Measurements from ENCODE around the gene NFYA.

The NFYA gene

DNA sequence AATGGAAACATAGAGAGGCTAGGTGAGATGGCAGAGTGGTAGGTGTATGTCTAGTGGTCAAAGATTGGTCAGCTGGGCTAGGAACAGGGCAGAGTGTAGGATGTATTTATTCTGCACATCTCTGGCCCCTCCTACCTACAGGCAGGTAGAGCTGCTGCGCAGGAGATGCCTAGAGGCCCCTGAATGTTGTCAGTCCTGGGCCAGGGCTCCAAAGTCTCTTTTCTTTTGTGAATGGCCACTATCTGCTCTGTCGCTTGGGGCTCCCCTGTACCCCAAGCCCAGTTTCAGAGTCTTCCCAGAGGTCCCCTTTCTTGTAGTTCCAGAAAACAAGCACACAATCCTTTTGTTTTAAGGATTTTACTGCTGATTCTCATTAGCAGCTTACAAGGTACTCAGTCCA lies 25.5 kb upstream of the NFYA start:
- no peak for DNase-seq (ENCODE audit: low read depth)

DNA sequence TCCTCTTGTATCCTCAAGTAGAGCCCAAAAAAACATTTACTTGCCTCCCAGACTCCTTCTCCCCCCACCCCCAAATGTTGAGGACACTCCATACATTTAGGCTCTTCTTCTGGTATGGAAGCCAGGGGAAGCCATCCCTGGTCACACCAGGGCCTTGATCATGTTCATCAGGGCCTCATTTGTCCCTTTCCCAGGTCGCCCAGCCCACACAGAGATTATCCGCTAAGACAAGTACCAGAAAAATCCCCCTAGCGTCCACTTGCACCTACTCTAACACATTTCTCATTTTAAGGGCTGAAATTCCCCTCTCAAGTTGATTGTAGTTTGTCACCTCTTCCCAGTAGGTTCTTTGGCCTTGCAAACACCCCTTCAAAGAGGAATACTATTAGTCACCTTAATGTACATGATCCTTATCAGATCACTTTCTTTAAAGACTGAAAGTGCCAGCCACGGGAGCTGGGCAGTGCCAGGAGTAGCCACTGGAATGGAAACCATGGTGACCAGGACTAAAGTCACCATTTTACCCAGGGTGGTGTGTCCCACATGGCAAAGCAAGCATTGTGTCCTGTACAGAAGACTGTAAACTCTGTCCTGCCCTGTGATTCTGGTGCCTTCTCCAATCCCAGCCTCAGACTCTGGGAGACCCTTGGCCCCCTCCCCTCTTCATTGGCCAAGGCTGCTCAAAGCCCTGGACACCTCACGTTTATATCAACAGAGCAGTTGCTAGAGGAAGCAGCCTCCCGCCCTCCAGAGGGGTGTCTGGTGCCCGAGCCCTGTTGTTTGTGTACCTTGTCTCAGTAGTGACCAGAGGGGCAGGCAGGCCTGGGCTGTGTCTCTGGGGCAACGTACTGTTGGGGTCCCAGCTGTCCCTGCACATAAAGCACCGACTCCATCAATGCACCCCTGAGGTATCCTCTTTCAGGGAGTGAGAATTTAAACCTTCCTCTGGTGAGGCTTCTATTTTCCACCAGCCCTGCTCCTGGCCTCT lies 24.7 kb upstream of the NFYA start:
- DNase-seq (ENCODE audit: low read depth) = no peak

DNA sequence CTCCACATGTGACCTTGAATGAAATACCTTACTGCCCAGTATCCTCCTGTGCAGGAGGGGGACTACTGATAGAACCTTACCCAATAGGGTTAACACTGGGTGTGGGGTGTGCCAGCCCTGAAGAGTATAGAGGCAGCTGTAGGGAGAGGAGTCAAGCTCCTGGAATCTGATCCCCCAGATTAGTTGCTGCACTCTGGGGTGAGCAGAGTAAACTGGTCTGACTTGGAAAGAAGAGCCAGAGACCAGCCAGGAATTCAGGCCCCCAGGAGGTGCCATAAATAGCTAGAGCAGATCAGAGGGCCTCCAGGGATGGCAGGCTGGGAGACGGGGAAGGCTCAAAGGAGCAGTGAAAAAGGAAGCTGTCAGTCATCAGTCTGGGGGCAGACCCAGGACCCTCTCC lies 23.3 kb upstream of the NFYA start:
- DNase-seq (ENCODE audit: low read depth) = no peak

DNA sequence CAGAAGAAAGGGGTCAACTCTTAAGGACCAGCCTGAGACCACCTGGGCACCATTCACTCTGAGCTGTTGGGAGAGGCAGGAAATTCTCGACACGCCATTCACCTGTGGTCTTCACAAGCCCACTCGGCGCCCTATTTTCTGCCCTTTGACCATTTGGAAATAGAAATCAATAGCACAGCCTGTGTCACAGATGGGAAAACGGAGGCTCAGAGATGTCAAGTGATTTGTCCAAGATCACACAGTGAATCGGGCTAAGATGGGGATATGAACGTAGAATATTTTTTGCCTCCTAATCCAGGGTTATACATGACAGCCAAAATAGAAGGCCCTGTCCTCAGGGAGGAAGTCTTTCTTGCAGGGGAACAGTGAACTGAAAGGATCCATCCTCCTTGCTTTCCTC lies 22.8 kb upstream of the NFYA start:
- DNase-seq (ENCODE audit: low read depth) = no peak

DNA sequence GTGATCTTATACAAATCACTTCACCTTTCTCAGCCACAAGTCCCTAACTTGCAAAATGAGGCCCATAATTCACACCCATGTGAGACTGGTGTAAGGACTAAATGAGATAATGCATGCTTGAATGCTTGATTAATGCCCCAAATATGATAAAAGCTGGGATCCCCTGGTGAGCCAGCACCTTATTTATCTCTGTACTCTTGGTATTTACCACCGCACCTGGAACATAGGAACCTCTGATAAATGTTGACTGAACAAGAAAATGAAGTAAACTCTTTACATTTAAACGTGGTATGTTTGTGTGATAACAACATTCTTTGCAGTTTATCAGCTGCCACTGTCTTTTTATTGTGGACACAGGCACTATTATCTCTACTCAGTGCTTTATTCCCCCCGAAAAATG lies 22.2 kb upstream of the NFYA start:
- DNase-seq (ENCODE audit: low read depth) = no peak

DNA sequence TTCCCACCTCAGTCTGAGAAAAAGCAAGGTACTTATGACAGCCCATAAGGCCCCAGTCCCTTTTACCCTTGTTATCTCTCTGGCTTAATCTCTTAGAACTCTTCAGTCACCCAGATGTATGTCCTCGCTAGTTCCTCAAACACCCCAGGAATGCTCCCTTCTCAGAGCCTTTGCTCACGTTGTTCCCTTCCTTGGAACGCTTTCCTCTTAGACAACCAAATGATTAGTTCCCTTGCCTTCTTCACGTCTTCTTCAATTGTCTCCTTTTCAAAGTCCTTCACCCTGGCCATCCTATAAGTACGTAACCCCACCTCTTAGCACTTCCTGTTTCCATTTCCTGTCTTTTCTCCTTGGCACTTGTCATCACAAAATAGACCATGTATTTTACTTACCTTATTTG lies 20.9 kb upstream of the NFYA start:
- DNase-seq (ENCODE audit: low read depth) = no peak

DNA sequence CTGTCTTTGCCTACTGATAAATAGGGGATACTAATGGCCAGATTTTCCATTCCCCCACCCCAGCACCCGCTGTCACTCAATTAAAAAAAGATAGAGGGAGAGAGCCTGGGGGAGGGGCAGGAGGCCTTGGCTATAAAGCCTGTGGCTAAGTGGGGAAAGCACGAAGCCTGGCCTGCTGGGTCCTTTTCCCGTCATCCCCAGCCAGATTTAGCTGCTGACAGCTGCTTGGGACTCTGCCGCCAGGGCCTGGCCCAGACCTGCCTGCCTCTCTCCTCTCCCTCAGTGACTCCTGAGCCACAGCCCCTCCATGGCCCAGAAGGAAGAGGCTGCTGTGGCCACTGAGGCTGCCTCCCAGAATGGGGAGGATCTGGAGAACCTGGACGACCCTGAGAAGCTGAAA lies 19.7 kb upstream of the NFYA start, which contains the start of gene APOBEC2:
Gene APOBEC2, plus strand, starts transcription at position 162 of the 400 bp plus-strand sequence. Its CDS starts 146 bp downstream, at position 308.
- DNase-seq (ENCODE audit: low read depth) = no peak

DNA sequence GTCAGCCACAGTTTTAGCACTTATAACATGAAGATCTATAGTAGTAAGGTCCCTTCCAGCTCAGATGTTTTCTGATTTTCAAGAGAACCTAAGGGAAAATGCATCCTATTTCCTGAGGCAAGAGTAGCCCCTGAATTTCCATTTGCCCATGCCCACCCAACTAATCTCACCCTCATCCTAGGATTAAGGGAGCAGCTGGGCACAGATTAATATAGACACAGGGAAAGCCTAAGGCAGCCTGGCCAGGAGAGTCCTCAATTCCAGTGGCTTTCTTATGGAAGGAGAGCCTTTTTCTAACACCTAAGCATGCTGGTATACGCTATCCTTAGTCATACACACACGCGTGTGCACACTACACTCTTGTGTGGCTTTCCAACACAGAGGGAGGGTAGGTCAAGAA lies 18.3 kb upstream of the NFYA start:
- no peak for DNase-seq (ENCODE audit: low read depth)

DNA sequence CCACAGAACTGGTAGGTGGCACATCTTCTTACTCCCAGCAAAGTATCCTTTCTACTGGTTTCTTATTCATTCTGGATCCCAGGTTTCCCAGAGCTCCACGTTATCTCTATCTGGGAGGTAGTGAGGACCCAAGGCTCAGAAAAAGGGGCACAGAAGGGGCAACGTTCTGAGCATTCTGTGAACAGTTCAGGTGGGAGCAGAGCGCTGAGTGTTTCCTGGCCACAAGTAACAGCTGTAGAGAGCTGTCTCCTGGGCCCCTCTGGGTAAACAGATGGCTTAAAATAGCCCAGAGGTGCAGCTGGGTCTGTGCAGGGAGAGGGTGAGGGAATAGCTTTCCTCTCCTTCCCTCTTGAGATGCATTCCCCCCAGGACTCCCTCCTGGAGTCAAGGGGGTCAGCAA lies 17.6 kb upstream of the NFYA start:
- DNase-seq (ENCODE audit: low read depth) = no peak

DNA sequence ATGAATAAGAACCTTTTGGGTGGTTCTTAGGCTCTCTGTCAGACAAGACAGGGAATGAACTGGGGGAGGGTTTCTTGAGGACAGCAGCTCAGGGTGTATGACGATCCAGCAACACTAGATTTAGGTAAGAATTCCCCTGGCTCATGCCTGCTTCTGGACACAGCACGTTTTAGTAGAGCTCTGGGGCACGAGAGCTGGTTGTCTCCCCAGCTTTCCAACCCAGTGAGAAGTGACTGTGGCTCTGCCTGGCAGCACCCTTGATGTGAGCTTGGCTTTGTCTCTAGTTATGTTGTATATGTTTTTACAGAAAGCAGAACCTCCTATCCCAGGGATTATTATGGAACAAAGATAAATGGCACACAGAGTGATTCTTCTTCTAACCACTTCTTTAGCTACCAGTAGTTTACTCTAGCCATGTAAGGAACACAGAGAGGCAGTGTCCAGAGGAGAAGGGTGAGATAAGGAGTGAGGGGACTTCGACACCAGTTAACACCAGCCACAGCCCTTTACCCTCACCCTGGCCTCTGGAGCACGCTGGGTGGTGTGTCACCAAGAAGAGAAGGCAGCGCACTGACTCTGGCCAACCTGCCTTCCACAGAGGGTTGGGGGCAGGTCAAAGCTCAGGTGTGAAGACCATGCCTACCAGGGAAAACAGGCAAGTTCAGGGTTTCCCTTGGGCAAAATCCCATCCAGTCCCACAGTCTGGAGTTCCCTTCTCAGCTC lies 15.8 kb upstream of the NFYA start:
- DNase-seq (ENCODE audit: low read depth) = no peak

DNA sequence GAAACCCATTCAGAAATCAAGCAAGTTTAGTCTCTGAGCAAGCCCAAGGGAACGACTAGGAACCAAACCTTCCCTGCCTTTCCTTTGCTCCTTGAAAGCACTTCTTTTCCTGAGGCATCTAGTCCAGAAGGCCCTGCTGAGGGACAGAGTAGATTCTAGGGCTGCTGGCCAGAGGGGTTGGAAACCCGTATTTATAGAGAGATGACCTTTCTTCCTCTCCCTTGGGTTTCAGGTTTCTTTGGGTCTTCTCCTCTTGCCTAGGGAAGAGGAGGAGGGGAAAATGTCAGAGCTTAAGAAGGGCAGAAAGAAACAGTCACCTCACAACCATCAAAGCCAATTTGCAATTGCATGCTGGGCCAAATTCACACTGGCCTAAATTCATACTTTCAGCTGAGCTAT lies 14.0 kb upstream of the NFYA start:
- DNase-seq (ENCODE audit: low read depth) = no peak

DNA sequence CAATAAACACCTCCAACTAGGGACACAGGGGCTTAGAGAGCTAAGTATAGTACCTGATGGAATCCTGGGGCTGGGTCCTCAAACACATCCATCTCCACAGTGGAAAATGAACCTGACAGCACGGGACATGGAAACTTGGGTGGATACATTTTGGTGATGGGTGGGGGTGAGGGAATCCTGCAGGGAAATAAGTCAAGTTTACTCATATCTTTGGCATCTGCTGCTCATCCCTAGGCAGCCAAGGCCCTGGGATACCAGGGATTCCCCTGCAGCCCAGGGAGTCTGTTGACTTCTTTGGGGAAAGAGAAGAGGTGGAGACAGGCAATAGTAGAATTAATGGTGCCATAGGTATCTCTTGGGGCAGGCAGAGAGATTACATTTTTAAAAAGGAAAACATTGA lies 13.2 kb upstream of the NFYA start:
- no peak for DNase-seq (ENCODE audit: low read depth)

DNA sequence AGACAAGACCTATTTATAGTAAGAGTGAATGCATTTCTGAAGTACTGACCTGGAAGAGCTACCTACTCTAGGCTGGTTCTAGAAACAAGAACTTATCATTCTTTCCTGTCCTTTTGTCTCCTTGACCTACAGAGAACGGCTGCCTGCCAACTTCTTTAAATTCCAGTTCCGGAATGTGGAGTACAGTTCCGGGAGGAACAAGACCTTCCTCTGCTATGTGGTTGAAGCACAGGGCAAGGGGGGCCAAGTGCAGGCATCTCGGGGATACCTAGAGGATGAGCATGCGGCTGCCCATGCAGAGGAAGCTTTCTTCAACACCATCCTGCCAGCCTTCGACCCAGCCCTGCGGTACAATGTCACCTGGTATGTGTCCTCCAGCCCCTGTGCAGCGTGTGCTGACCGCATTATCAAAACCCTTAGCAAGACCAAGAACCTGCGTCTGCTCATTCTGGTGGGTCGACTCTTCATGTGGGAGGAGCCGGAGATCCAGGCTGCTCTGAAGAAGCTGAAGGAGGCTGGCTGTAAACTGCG lies 11.5 kb upstream of the NFYA start:
- DNase-seq (ENCODE audit: low read depth) = no peak

DNA sequence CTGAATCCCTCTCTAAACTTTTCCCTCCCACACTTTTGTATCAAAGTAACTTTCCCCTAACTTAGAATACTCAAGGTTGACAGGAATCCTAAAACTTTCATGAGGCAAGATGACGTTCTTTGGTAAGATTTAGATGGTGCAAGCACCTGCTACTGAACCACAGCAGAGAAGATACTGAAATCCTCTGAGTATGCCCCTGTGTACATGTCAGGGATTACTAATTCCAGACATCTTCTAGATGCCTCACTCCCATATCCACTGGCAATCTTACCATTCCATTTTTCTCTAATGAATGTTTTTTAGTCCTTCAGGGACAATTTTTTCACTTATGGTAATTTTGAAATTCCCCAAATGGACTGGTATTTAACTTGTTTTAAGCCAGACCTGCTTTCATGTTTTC lies 10.7 kb upstream of the NFYA start:
- DNase-seq (ENCODE audit: low read depth) = no peak

DNA sequence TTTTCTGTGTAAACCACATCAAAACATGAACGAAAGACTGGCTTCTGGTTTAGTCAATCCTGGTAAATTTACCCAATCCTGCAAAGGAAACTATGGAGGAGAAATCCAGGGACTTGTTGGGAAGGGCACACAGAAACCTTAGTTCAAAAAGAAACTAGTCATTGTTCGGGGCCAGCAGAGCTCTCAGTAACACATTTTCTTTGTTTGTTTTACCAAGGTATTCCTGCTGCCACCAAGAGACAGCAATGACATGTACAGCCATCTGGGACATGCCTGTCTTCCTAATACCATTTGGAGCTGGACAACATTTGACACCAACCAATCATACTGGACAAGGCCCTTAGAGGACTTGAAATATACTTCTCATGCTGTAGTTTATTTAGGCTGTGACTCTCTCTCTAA lies 8.9 kb upstream of the NFYA start:
- DNase-seq (ENCODE audit: low read depth) = no peak

DNA sequence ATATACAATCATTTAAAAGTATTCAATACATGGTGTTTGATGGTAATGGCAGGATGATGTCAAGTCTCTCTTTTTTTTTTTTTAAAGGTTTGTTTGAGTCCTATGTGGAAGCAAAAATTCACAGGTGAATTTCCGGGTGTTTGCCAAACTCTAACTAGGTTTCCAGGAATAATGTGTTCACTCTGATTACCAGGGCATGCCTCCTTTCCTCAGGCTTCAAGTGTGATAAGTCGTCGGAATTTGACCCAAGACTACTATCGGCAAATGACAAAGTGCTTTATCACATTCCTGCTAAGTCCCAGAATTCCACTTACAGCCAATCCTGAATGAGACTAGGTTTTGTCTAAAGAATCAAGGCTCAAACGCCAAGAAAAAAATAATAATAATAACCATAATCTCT lies 7.9 kb upstream of the NFYA start:
- DNase-seq (ENCODE audit: low read depth) = no peak

DNA sequence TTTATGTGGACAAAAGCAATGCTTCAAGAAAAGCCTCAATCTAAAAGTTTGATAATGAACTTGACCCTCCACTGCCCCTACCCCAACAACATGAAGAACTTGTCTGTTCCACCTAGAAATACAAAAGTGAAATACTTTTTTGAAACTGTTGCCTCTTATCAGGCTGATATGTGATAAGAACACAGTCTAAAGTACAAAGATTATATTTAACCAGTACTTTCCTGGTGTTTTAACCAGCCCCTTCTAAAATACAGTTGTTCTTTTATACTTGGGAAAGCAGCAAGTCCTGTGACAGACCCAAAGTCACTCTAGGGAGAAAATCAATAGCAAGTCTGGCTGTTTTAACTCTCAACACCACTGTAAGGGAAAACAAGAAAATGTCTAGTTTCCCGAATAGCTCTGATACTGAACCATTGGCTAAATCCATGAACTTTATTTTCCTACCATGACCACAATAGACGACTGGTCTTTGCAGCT lies 7.2 kb upstream of the NFYA start:
- no peak for DNase-seq (ENCODE audit: low read depth)

DNA sequence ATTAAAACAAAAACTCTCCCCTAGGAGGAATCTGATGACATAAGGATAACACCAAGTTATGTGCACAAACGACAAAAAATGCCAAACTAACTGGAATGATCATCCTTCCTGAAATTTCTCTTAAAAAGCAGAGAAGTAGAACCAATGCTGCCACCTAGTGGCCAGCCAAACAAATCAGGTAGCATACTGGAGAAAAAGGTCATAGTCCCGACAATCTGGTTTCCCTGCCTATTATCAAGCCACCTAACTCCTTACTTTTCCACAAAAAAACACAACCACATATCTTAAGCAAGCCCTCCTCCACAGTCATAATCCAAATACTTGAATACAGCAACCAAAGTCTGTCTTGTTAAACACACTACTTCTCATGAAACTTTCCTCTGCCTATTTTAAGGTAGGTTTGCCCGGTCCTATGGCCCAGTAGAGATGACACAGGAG lies 5.9 kb upstream of the NFYA start:
- no peak for DNase-seq (ENCODE audit: low read depth)

DNA sequence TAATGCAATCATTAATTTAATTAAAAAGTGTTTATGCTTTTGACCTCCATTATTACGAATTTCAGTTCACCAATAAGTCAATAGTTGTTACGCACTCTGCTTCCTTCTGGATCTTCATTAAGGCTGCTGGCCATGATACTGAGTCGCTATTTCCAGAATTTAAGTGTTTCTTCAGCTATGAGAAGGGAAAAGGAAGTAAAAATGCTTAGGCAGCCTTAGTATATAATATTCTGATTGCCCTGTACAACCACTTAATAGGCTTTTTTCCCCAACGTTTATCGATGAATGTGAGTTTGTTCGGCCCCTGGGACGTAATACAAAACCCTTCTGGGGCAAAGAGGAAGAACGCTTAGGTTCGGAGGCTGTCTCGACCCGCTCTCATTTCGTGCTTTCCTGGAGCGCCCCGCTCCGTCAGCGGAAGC lies 1.3 kb upstream of the NFYA start:
- no peak for DNase-seq (ENCODE audit: low read depth)

DNA sequence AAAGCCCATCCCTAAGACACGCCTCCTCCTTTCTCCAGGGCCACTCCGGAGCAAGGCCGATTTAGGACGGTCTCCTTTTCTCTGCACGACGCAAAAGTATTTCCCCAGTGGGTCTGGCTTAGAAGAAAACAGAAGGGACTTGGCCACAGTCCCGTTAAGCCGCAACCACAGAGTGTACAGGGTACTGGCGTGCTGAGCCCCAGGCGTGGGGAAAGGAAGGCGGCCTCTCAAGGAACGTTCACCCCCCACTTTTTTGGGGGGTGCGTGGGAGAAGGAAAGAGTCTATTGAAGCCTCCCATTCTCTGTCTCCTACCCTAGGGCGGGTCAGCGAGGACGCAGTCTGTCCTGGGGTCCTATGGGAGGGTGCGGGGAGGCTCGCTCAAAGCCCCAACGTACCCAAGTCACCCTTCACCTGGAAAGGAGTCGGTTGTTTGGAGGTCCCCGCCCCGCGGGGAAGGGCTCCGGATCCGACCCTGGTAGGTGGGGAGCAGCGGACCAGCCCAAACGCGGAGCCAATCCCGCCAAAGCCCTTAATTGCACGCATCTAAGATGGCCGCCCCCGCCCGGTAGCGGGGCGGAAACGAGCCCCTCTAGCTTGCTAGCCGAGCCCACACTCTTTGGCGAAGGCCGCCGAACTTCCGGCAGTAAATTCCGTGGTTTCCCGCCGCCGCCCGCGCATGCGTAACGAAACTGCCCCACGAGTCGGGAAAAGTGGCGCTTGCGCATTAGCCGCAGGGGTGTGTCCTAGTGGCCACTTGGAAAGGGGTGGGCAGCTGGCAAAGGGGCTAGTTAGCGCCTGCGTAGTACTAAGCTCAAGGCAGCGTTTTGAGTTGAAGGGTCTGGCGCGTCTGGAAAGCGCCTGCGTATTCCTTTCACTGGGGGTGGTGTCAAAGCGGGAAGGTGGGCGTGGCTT lies 595 bp upstream of the NFYA start, which contains the start of gene OARD1:
Gene OARD1, minus strand, starts transcription at position 434 of the 913 bp plus-strand sequence. CDS start 722 bp downstream, outside the sequence.
- DNase-seq (ENCODE audit: low read depth) = peak; percentile 95

DNA sequence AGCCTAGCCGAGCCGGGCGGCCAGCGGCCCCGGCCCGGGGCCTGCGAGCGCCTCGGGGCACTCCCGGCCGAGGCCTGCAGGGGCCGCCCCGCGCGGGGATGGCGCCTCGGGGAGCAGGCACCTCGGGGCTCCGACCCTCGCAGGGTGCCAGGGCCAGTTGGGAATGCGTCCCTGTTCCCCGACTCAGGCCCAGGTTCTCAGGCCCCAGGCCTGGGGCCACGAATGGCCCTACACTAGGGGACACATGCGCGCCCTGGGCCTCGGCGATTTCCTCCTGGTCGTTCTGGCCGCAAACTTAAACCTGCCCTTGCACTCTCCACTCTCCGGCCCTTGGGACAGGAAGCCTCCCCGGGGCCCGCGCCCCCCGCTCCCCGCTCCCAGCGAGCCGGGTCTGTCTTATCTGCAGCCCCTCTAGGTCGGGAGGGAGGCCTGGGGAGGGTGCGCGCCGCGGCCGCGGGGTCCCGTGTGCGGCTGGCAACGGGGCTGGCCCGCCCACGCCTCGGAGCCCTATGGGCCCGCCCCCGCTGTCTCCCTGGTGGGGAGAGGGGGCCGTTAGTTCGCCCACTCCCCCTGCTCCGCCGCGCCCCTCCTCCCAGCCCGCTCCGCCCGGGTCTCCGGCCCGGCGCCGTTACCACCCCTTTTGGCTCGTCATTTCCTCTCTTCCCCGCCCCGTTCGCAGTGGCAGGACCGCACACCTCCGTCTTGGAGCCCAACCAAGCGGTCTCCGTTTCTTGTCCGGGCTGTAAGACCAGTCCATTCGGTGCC lies 611 bp downstream of the NFYA start:
- no peak for DNase-seq (ENCODE audit: low read depth)

Data from GM04503 (cell line).